GM12878 (cell line): ENCODE results near the gene TULP4.
"Not testable (repeated sequence)": the region's sequence is repeated elsewhere in the genome, so short reads cannot be mapped to it uniquely, and the experiment has no call there.

Source experiments
- EP300 ChIP-seq, 2 experiments: fragments of 150-350 bp in 1 of 2; IDR thresholded peaks; 2 replicates each; pipeline ENCODE4 v1.6.1; 2011 to 2012; ENCODE audit warnings: low read depth in 2 of 2, low read length in 2 of 2, borderline replicate concordance in 1 of 2, improper control_type of control experiment in 1 of 2, inconsistent platforms in 1 of 2; ENCODE audit not compliant: control insufficient read depth in 1 of 2
- HDAC2 ChIP-seq: fragments of 200-600 bp; sonication (generic); IDR thresholded peaks from 2 replicates; pipeline ENCODE4 v1.6.1; 2017
- IKZF1 ChIP-seq: fragments of 450-650 bp; conservative IDR thresholded peaks from 2 replicates; pipeline ENCODE4 v1.6.1; 2017; ENCODE audit warnings: antibody characterized with exemption, mild to moderate bottlenecking
- POLR2A ChIP-seq: IDR thresholded peaks from 2 replicates; pipeline ENCODE4 v1.6.1; 2011; ENCODE audit warnings: low read depth, mild to moderate bottlenecking, low read length
- SREBF2 ChIP-seq: IDR thresholded peaks from 2 replicates; pipeline ENCODE4 v1.6.1; 2012; ENCODE audit warnings: mild to moderate bottlenecking, low read length
- ZZZ3 ChIP-seq: IDR thresholded peaks from 2 replicates; pipeline ENCODE4 v1.6.1; 2011; ENCODE audit warnings: low read depth; ENCODE audit not compliant: control insufficient read depth, insufficient read length
- TF ChIP-seq, protein P1 (sequence below): fragments of 450-650 bp; IDR thresholded peaks from 2 replicates; pipeline ENCODE4 v1.6.1; 2017; ENCODE audit warnings: mild to moderate bottlenecking
- TF ChIP-seq, protein P2 (sequence below), 3 experiments: IDR thresholded peaks in 2 of 3; conservative IDR thresholded peaks in 1 of 3; 2 replicates each; pipeline ENCODE4 v1.5.1; 2011; ENCODE audit warnings: low read depth in 3 of 3, low read length in 3 of 3, mild to moderate bottlenecking in 3 of 3, control low read depth in 2 of 3, moderate library complexity in 2 of 3, inconsistent platforms in 1 of 3, mixed read lengths in 1 of 3; ENCODE audit not compliant: control insufficient read depth in 2 of 3, insufficient read depth in 1 of 3; ENCODE audit errors: extremely low read depth in 1 of 3

DNA sequence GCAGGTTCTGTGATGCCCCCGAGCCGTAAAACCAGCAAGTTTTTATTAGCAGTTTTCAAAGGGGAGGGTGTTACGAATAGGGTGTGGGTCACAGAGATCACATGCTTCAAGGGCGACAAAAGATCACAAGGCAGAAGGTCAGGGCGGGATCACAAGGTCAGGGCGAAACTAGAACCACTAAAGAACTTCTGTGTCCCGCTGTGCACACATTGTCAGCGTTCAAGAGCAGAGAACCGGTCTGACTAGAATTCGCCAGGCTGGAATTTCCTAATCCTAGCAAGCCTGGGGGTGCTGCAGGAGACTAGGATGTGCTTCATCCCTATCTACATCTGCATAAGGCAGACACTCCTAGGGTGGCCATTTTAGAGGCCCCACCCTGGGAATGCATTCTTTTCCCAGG, 26.9 kb downstream of the TULP4 start:
- TF ChIP-seq, protein P1, sequence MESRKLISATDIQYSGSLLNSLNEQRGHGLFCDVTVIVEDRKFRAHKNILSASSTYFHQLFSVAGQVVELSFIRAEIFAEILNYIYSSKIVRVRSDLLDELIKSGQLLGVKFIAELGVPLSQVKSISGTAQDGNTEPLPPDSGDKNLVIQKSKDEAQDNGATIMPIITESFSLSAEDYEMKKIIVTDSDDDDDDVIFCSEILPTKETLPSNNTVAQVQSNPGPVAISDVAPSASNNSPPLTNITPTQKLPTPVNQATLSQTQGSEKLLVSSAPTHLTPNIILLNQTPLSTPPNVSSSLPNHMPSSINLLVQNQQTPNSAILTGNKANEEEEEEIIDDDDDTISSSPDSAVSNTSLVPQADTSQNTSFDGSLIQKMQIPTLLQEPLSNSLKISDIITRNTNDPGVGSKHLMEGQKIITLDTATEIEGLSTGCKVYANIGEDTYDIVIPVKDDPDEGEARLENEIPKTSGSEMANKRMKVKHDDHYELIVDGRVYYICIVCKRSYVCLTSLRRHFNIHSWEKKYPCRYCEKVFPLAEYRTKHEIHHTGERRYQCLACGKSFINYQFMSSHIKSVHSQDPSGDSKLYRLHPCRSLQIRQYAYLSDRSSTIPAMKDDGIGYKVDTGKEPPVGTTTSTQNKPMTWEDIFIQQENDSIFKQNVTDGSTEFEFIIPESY: not testable (repeated sequence)
- not testable (repeated sequence) for TF ChIP-seq SREBF2; ZZZ3; HDAC2; EP300 (IDR thresholded peaks at IDR 0.05; ENCODE audit: borderline replicate concordance in 1 of 2, control insufficient read depth in 1 of 2, low read depth in 2 of 2, low read length in 2 of 2); POLR2A; IKZF1
- TF ChIP-seq, protein P2, sequence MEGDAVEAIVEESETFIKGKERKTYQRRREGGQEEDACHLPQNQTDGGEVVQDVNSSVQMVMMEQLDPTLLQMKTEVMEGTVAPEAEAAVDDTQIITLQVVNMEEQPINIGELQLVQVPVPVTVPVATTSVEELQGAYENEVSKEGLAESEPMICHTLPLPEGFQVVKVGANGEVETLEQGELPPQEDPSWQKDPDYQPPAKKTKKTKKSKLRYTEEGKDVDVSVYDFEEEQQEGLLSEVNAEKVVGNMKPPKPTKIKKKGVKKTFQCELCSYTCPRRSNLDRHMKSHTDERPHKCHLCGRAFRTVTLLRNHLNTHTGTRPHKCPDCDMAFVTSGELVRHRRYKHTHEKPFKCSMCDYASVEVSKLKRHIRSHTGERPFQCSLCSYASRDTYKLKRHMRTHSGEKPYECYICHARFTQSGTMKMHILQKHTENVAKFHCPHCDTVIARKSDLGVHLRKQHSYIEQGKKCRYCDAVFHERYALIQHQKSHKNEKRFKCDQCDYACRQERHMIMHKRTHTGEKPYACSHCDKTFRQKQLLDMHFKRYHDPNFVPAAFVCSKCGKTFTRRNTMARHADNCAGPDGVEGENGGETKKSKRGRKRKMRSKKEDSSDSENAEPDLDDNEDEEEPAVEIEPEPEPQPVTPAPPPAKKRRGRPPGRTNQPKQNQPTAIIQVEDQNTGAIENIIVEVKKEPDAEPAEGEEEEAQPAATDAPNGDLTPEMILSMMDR (IDR thresholded peaks at IDR 0.05 in 2 of 3, conservative IDR thresholded peaks at IDR 0.05 in 1 of 3; ENCODE audit: control insufficient read depth in 2 of 3, extremely low read depth in 1 of 3, insufficient read depth in 1 of 3, low read depth in 3 of 3, low read length in 3 of 3): not testable (repeated sequence)
